Neural crest cell (in vitro differentiated cells): ENCODE data around the gene HS3ST3B1. TPM values are rescaled to one million over a fixed set of nuclear protein-coding genes. Genes with fewer than 3 reads are reported as not detected.

Source experiments
- DNase-seq: peaks from one replicate; pipeline ENCODE4 v3.0.0; 2021; ENCODE audit warnings: low read depth, mixed read lengths, low spot score
- H3K27ac Mint-ChIP-seq: one replicate; pipeline ENCODE4 v1.8.0; 2021; ENCODE audit warnings: mild to moderate bottlenecking, mixed read lengths; ENCODE audit not compliant: unreplicated experiment
- H3K27me3 Mint-ChIP-seq: 2 replicates; pipeline ENCODE4 v1.8.0; 2021; ENCODE audit warnings: low read depth, mild to moderate bottlenecking, mixed read lengths
- H3K36me3 Mint-ChIP-seq: 2 replicates; pipeline ENCODE4 v1.8.0; 2021; ENCODE audit warnings: low read depth, mild to moderate bottlenecking, mixed read lengths
- H3K4me1 Mint-ChIP-seq: 2 replicates; pipeline ENCODE4 v1.8.0; 2021; ENCODE audit warnings: mixed read lengths
- H3K4me3 Mint-ChIP-seq: one replicate; pipeline ENCODE4 v1.8.0; 2021; ENCODE audit warnings: mild to moderate bottlenecking, mixed read lengths
- H3K9me3 Mint-ChIP-seq: 2 replicates; pipeline ENCODE4 v1.8.0; 2021; ENCODE audit warnings: mixed read lengths
- total RNA-seq: library from RNA; stranded (reverse); gene quantifications from 2 replicates; pipeline ENCODE4 v1.2.1, GENCODE V29; 2021
- TF ChIP-seq, protein P1 (sequence below): fragments of 200-600 bp; sonication (generic); conservative IDR thresholded peaks from 2 replicates; pipeline ENCODE4 v1.5.0; 2021; ENCODE audit warnings: antibody characterized with exemption, mild to moderate bottlenecking

Gene HS3ST3B1
- total RNA-seq, 1 donor from 2014 or later: 58.3 TPM

DNA sequence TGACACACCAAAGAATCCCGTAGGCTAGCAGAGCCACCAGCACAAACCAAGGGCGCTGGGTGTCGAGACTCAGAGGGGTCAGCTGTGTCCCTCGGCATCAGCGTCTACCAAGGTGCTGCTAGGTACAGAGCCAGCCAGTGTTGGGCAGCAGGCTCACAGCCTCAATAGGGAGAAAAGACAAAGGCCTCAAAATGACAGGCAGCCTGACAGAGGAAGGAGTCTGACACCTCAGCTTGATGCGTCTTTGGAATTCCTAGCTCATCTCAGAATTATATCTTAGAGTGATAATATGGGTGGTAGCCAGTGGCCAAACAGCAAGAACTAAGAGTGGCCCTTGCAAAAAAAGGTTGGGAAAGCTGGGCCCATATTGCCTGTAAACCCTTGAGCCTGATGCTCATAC lies 45.9 kb downstream of the HS3ST3B1 start:
- TF ChIP-seq, protein P1, sequence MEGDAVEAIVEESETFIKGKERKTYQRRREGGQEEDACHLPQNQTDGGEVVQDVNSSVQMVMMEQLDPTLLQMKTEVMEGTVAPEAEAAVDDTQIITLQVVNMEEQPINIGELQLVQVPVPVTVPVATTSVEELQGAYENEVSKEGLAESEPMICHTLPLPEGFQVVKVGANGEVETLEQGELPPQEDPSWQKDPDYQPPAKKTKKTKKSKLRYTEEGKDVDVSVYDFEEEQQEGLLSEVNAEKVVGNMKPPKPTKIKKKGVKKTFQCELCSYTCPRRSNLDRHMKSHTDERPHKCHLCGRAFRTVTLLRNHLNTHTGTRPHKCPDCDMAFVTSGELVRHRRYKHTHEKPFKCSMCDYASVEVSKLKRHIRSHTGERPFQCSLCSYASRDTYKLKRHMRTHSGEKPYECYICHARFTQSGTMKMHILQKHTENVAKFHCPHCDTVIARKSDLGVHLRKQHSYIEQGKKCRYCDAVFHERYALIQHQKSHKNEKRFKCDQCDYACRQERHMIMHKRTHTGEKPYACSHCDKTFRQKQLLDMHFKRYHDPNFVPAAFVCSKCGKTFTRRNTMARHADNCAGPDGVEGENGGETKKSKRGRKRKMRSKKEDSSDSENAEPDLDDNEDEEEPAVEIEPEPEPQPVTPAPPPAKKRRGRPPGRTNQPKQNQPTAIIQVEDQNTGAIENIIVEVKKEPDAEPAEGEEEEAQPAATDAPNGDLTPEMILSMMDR: no peak
- DNase-seq: no peak
- H3K9me3 Mint-ChIP-seq: no peaks in the 10 kb centered on the region
- H3K4me3 Mint-ChIP-seq: no peak overlapping the region
- H3K27ac Mint-ChIP-seq: no peak overlapping the region
- H3K4me1 Mint-ChIP-seq: peaks cover 16% of the 10 kb centered on the region
- no peaks in the 10 kb centered on the region for H3K27me3 Mint-ChIP-seq
- peaks cover 19% of the 10 kb centered on the region for H3K36me3 Mint-ChIP-seq

DNA sequence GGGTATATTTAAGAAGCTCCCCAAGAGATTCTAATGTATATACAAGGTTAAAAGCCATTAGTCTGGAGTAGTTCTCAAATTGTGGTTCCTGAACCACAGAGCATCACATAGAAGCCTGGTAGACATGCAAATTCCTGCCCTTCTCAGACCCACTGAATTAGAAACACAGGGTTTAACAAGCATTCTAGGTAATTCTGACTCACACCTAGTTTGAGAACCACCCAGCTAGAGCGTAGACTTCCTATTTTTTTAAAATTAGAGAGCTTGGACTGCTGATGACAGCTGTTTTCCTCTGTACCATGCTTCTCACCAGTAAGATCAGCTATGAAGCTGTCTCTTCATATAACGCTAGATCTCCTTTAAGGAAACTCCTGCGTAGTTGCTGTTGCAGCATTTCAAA lies 50.6 kb downstream of the HS3ST3B1 start:
- Mint-ChIP-seq H3K9me3 (peaks cover 3% of the 10 kb centered on the region), H3K4me1 (peaks cover 22% of the 10 kb centered on the region), H3K36me3 (peaks cover 9% of the 10 kb centered on the region), H3K27ac (no peak overlapping the region), H3K27me3 (peaks cover 2% of the 10 kb centered on the region), H3K4me3 (no peak overlapping the region)
- TF ChIP-seq, protein P1: no peak
- no peak for DNase-seq

DNA sequence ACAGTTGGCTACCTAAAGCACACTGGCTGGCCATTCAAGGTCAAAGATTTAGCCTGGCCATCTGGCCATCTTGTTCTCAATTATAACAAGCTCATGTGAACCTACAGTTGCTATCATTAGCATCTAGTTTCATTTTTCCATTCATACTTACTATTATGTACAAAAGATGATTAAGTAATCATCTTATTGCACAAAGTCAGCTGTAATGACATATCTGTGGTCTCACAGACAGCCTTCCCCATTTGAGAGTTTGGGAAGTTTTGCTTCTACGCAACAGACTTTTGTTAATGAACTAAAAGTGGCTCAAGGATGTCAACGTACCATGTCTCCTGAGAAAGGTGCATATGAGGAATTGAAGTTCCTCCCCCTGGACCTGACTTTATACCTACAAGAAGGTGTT lies 51.3 kb downstream of the HS3ST3B1 start:
- no peak overlapping the region for H3K4me3 Mint-ChIP-seq
- TF ChIP-seq, protein P1: no peak
- no peak overlapping the region for H3K27ac Mint-ChIP-seq
- peaks cover 7% of the 10 kb centered on the region for H3K36me3 Mint-ChIP-seq
- H3K4me1 Mint-ChIP-seq: peaks cover 19% of the 10 kb centered on the region
- DNase-seq: no peak
- peaks cover 2% of the 10 kb centered on the region for H3K27me3 Mint-ChIP-seq
- peaks cover 3% of the 10 kb centered on the region for H3K9me3 Mint-ChIP-seq

DNA sequence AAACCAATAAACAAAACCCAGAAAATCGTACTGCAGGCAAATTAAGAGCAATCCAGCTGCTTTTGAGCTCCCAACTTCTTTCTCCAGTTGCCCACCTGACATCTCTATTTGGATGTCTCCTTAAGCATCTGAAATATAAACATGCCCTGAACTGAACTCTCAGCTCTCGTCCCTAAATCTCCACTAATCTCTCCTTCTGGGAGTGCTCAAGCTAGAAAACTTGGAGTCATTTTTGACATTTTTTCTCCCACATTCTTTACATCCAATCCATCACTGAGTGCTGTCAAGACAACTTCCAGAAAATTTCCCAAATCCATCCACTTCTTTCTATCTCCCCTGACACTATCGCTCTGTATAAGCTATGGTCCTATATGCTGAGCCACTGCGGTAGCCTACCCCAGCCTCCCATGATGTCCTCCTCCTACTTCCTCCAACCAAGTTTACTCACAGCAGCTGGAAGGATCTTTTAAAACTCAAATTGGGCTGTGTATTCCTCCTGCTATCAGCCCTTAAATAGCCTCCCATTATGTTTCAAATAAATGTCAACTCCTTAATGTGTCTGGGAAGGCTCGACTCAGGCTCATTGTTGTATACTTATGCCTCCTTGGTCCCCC lies 53.1 kb downstream of the HS3ST3B1 start:
- peaks cover 3% of the 10 kb centered on the region for H3K9me3 Mint-ChIP-seq
- no peak overlapping the region for H3K4me3 Mint-ChIP-seq
- peaks cover 7% of the 10 kb centered on the region for H3K36me3 Mint-ChIP-seq
- H3K27ac Mint-ChIP-seq: no peak overlapping the region
- H3K4me1 Mint-ChIP-seq: peaks cover 15% of the 10 kb centered on the region
- H3K27me3 Mint-ChIP-seq: peaks cover 2% of the 10 kb centered on the region
- TF ChIP-seq, protein P1: no peak
- no peak for DNase-seq

DNA sequence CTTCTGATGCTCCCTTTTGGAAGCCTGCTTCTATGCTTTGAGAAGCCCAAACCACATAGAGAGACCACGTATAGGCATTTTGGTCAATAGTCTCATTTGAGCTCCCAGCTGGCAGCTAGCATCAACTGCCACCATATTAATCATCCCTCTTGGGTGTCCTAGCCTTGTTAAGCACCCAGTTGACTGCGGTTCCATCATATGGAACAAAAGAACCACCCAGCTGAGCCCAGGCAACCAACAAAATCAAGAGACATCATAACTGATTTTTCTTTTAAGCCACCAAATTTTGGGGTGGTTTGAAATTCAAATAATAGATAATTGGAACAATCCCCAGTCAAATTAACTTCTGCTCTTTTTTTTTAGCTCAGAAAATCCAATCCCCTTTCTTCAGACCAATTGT lies 53.9 kb downstream of the HS3ST3B1 start:
- peaks cover 3% of the 10 kb centered on the region for H3K9me3 Mint-ChIP-seq
- H3K36me3 Mint-ChIP-seq: peaks cover 7% of the 10 kb centered on the region
- H3K27ac Mint-ChIP-seq: no peak overlapping the region
- no peak overlapping the region for H3K4me3 Mint-ChIP-seq
- TF ChIP-seq, protein P1: no peak
- DNase-seq: no peak
- peaks cover 15% of the 10 kb centered on the region for H3K4me1 Mint-ChIP-seq
- H3K27me3 Mint-ChIP-seq: peaks cover 2% of the 10 kb centered on the region
